G401.6 (cell line): ENCODE measurements around the gene ARHGEF4.

Source experiments
- FAIRE-seq: peaks from 2 replicates; lab custom pipeline; 2012; peaks lifted over from hg19 to GRCh38; lab: Jason Lieb, UNC

ARHGEF4 gene

DNA sequence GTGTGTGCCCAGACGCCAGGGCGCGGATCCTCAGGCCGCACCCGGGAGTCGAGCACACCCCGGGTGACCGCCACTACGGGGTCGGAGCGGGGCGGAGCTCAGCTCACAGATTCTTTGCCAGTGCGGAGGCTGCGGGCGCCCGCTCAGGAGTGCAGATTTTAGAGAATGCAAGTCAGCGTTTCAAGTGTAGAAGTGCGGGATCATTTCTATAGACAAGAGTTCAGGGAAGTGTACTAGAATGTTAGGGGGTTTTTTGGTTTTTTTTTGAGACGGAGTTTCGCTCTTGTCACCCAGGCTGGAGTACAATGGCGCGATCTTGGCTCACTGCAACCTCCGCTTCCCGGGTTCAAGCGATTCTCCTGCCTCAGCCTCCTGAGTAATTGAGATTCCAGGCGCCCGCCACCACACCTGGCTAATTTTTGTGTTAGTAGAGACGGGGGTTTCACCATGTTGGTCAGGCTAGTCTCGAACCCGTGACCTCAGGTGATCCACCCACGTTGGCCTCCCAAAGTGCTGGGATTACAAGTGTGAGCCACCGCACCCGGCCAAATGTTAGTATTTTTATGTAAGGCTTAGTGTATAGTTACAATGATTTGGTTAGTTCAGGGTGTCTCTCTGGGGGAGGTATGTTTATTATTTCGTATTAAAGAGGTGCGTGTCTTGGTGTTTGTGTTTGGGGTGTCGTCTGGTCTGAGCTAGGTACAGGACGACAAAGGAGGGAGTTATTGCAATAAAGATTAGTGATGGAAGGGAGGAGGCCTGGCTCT lies 257.2 kb downstream of the ARHGEF4 start:
- no peak for FAIRE-seq

DNA sequence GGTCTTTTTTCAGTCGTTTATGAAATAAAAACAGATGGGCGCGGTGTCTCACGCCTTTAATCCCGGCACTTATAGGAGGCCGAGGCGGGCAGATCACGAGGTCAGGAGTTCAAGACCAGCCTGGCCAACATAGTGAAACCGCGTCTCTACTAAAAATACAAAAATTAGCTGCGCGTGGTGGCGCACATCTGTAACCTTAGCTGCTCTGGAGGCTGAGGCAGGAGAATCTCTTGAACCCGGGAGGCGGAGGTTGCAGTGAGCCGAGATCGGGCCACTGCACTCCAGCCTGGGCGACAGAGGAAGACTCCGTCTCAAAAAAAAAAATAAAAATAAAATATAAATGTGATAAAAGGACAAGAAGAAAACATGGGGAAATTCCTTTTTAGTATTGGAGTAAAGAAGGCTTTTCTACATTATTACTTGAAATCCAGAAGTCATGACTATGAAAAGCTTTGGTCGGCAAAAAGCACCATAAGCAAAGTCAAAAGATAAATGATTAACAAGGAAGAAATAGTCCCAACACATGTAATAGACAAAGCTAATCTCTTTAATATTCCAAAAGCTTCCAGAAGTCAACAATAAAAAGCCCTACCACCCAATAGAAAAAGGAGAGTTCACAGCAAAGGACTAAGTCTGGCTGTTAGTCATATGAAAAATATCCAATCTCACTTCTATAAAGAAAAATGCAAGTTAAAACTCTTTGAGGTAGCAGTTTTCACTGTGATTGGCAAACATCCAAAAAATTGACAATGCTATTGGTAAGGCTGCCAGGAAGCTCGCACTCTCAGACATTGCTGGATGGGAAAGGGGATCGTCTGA lies 258.0 kb downstream of the ARHGEF4 start:
- FAIRE-seq, result no peak
